IPS-20b (cell line): Measurements from ENCODE around the gene CMTM2.

Experiments
- H3K27ac ChIP-seq: one replicate; pipeline ENCODE4 v1.5.1; 2013; ENCODE audit warnings: low read length
- H3K27me3 ChIP-seq: 2 replicates; pipeline ENCODE4 v1.6.1; 2013; ENCODE audit warnings: mild to moderate bottlenecking, low read length, inconsistent platforms; ENCODE audit not compliant: insufficient read depth
- H3K36me3 ChIP-seq: 2 replicates; pipeline ENCODE4 v1.6.1; 2013; ENCODE audit warnings: low read depth, mild to moderate bottlenecking, inconsistent platforms, low read length, moderate library complexity; ENCODE audit not compliant: insufficient read depth
- H3K4me1 ChIP-seq: 2 replicates; pipeline ENCODE4 v1.6.1; 2013; ENCODE audit warnings: mild to moderate bottlenecking, control low read depth, inconsistent platforms, low read length, moderate library complexity; ENCODE audit not compliant: insufficient read depth
- H3K4me3 ChIP-seq: 2 replicates; pipeline ENCODE4 v1.5.1; 2013; ENCODE audit warnings: mild to moderate bottlenecking, low read length, inconsistent platforms
- H3K9ac ChIP-seq: 2 replicates; pipeline ENCODE4 v1.6.1; 2013; ENCODE audit warnings: low read depth, mild to moderate bottlenecking, inconsistent platforms, low read length, moderate library complexity
- H3K9me3 ChIP-seq: 2 replicates; pipeline ENCODE4 v1.6.1; 2013; ENCODE audit warnings: mild to moderate bottlenecking, low read depth, low read length, inconsistent platforms; ENCODE audit not compliant: insufficient read depth

CMTM2 gene

GRCh38 chr16:66578651-66579531, at the start of gene CMTM2:
TSS of gene CMTM2 (plus strand) at chr16:66579463. CDS start at chr16:66579608, 145 bp downstream.
- Histone ChIP-seq H3K36me3 (no peaks in the 10 kb centered on the region), H3K27ac (no peak within 1 kb of the TSS), H3K27me3 (peaks cover 37% of the 10 kb centered on the region; the same call in 1 of the 2 replicates), H3K4me1 (peaks cover 17% of the 10 kb centered on the region), H3K9ac (no peak within 1 kb of the TSS), H3K9me3 (no peaks in the 10 kb centered on the region), H3K4me3 (peak within 1 kb of the TSS; percentile 35; the same call in 1 of the 2 replicates)

GRCh38 chr16:66529475-66529874, 49.8 kb upstream of the CMTM2 start:
- H3K27me3 ChIP-seq = no peaks in the 10 kb centered on the region
- no peak overlapping the region for H3K27ac ChIP-seq
- no peaks in the 10 kb centered on the region for H3K36me3 ChIP-seq
- H3K9ac ChIP-seq = no peak overlapping the region
- no peak overlapping the region for H3K4me3 ChIP-seq
- H3K9me3 ChIP-seq = no peaks in the 10 kb centered on the region
- no peaks in the 10 kb centered on the region for H3K4me1 ChIP-seq

GRCh38 chr16:66534376-66534799, 44.9 kb upstream of the CMTM2 start:
- Histone ChIP-seq H3K9me3 (no peaks in the 10 kb centered on the region), H3K4me1 (no peaks in the 10 kb centered on the region), H3K36me3 (no peaks in the 10 kb centered on the region), H3K27me3 (no peaks in the 10 kb centered on the region), H3K4me3 (no peak overlapping the region), H3K9ac (no peak overlapping the region), H3K27ac (no peak overlapping the region)

GRCh38 chr16:66536525-66536924, 42.7 kb upstream of the CMTM2 start:
- no peaks in the 10 kb centered on the region for H3K36me3 ChIP-seq
- H3K4me3 ChIP-seq = no peak overlapping the region
- H3K9ac ChIP-seq = no peak overlapping the region
- H3K4me1 ChIP-seq = no peaks in the 10 kb centered on the region; the same call in 1 of the 2 replicates
- no peak overlapping the region for H3K27ac ChIP-seq
- no peaks in the 10 kb centered on the region for H3K9me3 ChIP-seq
- H3K27me3 ChIP-seq = no peaks in the 10 kb centered on the region

GRCh38 chr16:66537236-66537635, 42.0 kb upstream of the CMTM2 start:
- Histone ChIP-seq H3K9ac (no peak overlapping the region), H3K4me1 (no peaks in the 10 kb centered on the region; the same call in 1 of the 2 replicates), H3K36me3 (no peaks in the 10 kb centered on the region), H3K27ac (no peak overlapping the region), H3K9me3 (no peaks in the 10 kb centered on the region), H3K4me3 (no peak overlapping the region), H3K27me3 (no peaks in the 10 kb centered on the region)

GRCh38 chr16:66538910-66539309, 40.4 kb upstream of the CMTM2 start:
- no peak overlapping the region for H3K4me3 ChIP-seq
- H3K9ac ChIP-seq = no peak overlapping the region
- H3K9me3 ChIP-seq = no peaks in the 10 kb centered on the region
- H3K27ac ChIP-seq = no peak overlapping the region
- no peaks in the 10 kb centered on the region for H3K27me3 ChIP-seq
- H3K36me3 ChIP-seq = no peaks in the 10 kb centered on the region
- no peaks in the 10 kb centered on the region; the same call in 1 of the 2 replicates for H3K4me1 ChIP-seq

GRCh38 chr16:66539623-66540469, 39.4 kb upstream of the CMTM2 start:
- H3K9me3 ChIP-seq = no peaks in the 10 kb centered on the region
- no peak overlapping the region for H3K27ac ChIP-seq
- no peaks in the 10 kb centered on the region for H3K27me3 ChIP-seq
- no peaks in the 10 kb centered on the region for H3K36me3 ChIP-seq
- H3K4me1 ChIP-seq = no peaks in the 10 kb centered on the region; the same call in 1 of the 2 replicates
- no peak overlapping the region for H3K9ac ChIP-seq
- no peak overlapping the region for H3K4me3 ChIP-seq

- no peak overlapping the region for H3K9ac ChIP-seq
Observed at GRCh38 chr16:66541388-66542355, 37.6 kb upstream of the CMTM2 start.

GRCh38 chr16:66542396-66542795, 36.9 kb upstream of the CMTM2 start:
- no peaks in the 10 kb centered on the region for H3K36me3 ChIP-seq
- no peak overlapping the region for H3K9ac ChIP-seq
- H3K4me3 ChIP-seq = no peak overlapping the region
- H3K27me3 ChIP-seq = no peaks in the 10 kb centered on the region
- no peaks in the 10 kb centered on the region for H3K9me3 ChIP-seq
- H3K4me1 ChIP-seq = no peaks in the 10 kb centered on the region; the same call in 1 of the 2 replicates
- H3K27ac ChIP-seq = no peak overlapping the region

More at GRCh38 chr16:66541388-66542355, 37.6 kb upstream of the CMTM2 start:
- H3K4me1 ChIP-seq = no peaks in the 10 kb centered on the region; the same call in 1 of the 2 replicates
- no peaks in the 10 kb centered on the region for H3K27me3 ChIP-seq
- H3K4me3 ChIP-seq = no peak overlapping the region
- H3K27ac ChIP-seq = no peak overlapping the region
- H3K9me3 ChIP-seq = no peaks in the 10 kb centered on the region
- no peaks in the 10 kb centered on the region for H3K36me3 ChIP-seq

GRCh38 chr16:66543541-66543940, 35.7 kb upstream of the CMTM2 start:
- H3K9me3 ChIP-seq = no peaks in the 10 kb centered on the region
- H3K36me3 ChIP-seq = no peaks in the 10 kb centered on the region
- H3K4me1 ChIP-seq = no peaks in the 10 kb centered on the region; the same call in 1 of the 2 replicates
- H3K27ac ChIP-seq = no peak overlapping the region
- H3K4me3 ChIP-seq = no peak overlapping the region
- H3K9ac ChIP-seq = no peak overlapping the region
- no peaks in the 10 kb centered on the region for H3K27me3 ChIP-seq
